ENCODE data around the gene CLASP1.

- TF ChIP-seq CTCF (IDR thresholded peaks at IDR 0.05), result no peak
- TF ChIP-seq POLR2A (IDR thresholded peaks at IDR 0.05), result no peak
These were observed 16.2 kb upstream of the CLASP1 start for GRCh38 chr2:121665504-121665903.
